Gastroesophageal sphincter (tissue), 3 donors: ENCODE measurements around the gene ALDH2.

Experiments
- EP300 ChIP-seq: sonication (generic); formaldehyde crosslinking; IDR thresholded peaks from one replicate; pipeline ENCODE4 v1.6.1; 2017; ENCODE audit warnings: antibody characterized with exemption, mild to moderate bottlenecking
- POLR2A ChIP-seq, 2 donors: fragments of 450-650 bp; IDR thresholded peaks; one replicate each; pipeline ENCODE4 v1.6.1; 2017; ENCODE audit warnings: antibody characterized with exemption in 2 of 2, mild to moderate bottlenecking in 2 of 2, moderate library complexity in 1 of 2
- POLR2AphosphoS5 ChIP-seq: sonication (generic); formaldehyde crosslinking; IDR thresholded peaks from one replicate; pipeline ENCODE4 v1.6.1; 2017; ENCODE audit warnings: antibody characterized with exemption
- TF ChIP-seq, protein P1 (sequence below), 4 experiments: fragments of 200-600 bp in 2 of 4; fragments of 450-650 bp in 2 of 4; sonication (generic) in 1 of 4; IDR thresholded peaks; one replicate each; pipeline ENCODE4 v1.5.1; 2017 to 2019; ENCODE audit warnings: antibody characterized with exemption in 4 of 4, mild to moderate bottlenecking in 2 of 4, moderate library complexity in 2 of 4

GRCh38 chr12:111756681-111757080 is 10.1 kb upstream of the ALDH2 start:
- TF ChIP-seq, protein P1, sequence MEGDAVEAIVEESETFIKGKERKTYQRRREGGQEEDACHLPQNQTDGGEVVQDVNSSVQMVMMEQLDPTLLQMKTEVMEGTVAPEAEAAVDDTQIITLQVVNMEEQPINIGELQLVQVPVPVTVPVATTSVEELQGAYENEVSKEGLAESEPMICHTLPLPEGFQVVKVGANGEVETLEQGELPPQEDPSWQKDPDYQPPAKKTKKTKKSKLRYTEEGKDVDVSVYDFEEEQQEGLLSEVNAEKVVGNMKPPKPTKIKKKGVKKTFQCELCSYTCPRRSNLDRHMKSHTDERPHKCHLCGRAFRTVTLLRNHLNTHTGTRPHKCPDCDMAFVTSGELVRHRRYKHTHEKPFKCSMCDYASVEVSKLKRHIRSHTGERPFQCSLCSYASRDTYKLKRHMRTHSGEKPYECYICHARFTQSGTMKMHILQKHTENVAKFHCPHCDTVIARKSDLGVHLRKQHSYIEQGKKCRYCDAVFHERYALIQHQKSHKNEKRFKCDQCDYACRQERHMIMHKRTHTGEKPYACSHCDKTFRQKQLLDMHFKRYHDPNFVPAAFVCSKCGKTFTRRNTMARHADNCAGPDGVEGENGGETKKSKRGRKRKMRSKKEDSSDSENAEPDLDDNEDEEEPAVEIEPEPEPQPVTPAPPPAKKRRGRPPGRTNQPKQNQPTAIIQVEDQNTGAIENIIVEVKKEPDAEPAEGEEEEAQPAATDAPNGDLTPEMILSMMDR (IDR thresholded peaks at IDR 0.05) = no peak
- no peak for TF ChIP-seq EP300
- TF ChIP-seq POLR2A (IDR thresholded peaks at IDR 0.05) = no peak
- TF ChIP-seq POLR2AphosphoS5 = no peak
